ENCODE data around the gene CERK. TPM values are rescaled to one million over a fixed set of nuclear protein-coding genes. Genes with fewer than 3 reads are reported as not detected.

CERK gene
- total and polyA plus RNA-seq, 2 of the 13 experiments (the other 11 are each of a cell fraction or from before 2014, with no cell fraction given), result 40.3 to 41.9 TPM

DNA sequence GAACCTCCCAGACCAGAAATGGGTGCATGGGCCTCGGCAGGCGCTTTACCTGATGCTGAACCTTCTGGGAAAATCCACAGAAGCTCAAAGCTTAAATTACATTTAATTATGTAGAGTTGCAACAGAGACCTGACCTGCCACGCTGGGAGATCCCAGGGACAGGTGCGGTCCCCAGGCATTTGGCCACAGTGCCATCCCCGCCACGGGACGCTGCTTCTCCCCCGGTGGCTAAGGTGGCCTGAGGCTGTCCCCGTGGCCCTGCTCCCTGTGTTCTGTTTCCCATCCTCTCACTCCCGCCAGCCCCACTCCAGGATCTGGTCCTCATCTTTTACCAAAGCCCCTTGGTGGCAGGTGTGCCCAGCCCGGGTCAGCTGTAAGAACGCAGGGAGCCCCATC, 78.3 kb downstream of the CERK start:
- Histone ChIP-seq H3K27me3 (ENCODE audit: control insufficient read depth in 1 of 2, insufficient read depth in 2 of 2, low read length in 2 of 2) (no peaks in the 10 kb centered on the region; a peak in 1 of 5 replicates), H3K4me3 (replicated peaks in 1 of 3; ENCODE audit: insufficient read depth in 1 of 3, low read depth in 2 of 3, low read length in 3 of 3) (no peak overlapping the region; a peak in 1 of 6 replicates), H3K4me2 (ENCODE audit: low read depth, low read length) (no peak overlapping the region), H3K79me2 (ENCODE audit: insufficient read depth, low read length) (no peaks in the 10 kb centered on the region), H3K9me3 (ENCODE audit: low read length) (no peaks in the 10 kb centered on the region), H3K9ac (ENCODE audit: insufficient read depth, low read depth, low read length) (no peak overlapping the region), H2AFZ (ENCODE audit: low read length) (no peak overlapping the region), H3K27ac (ENCODE audit: extremely low read length, insufficient read depth, low read length) (peak overlapping the region; percentile 37), H3K4me1 (ENCODE audit: insufficient read depth, low read length) (peaks cover 38% of the 10 kb centered on the region), H3K36me3 (replicated peaks in 1 of 2; ENCODE audit: control insufficient read depth in 1 of 2, insufficient read depth in 2 of 2, low read length in 2 of 2) (peaks cover 1 to 2% of the 10 kb centered on the region in 2 experiments; a peak in 2 of 5 replicates), H4K20me1 (ENCODE audit: insufficient read depth, low read length) (no peaks in the 10 kb centered on the region; the same call in 1 of the 2 replicates)
- no peak for FAIRE-seq
- in situ Hi-C loops (cut with HindIII; ENCODE audit: extremely low pct_ligation_motif_present, low pct_unique_long_range_greater_than_20kb), result loop anchor here (25.0 kb wide), 1 partner anchor 97 kb away; no protein-coding TSS in a partner anchor
- no peak for ATAC-seq
- no TSS peak for BruUV-seq (replicated peaks)
- DNase-seq (ENCODE audit: low spot score), result no peak
- WGBS (ENCODE audit: low lambda C conversion rate), result 94% methylated on average over 9 of the region's 12 CpGs
- ChIA-PET POLR2A (no interaction called here), CTCF (ENCODE audit: low intra/inter-chr PET ratio, low total read pairs) (no interaction called here)
- intact Hi-C loops (cut with micrococcal nuclease; ENCODE audit: unreplicated experiment), result no loop called here
- TF ChIP-seq SP140L (CRISPR knock-in tag; IDR thresholded peaks at IDR 0.05; ENCODE audit: borderline replicate concordance), result no peak
- TF ChIP-seq PHF20 (CRISPR knock-in tag; IDR thresholded peaks at IDR 0.05), result no peak
- TF ChIP-seq RORA (CRISPR knock-in tag; IDR thresholded peaks at IDR 0.05), result no peak
- no peak for TF ChIP-seq FLYWCH1 (CRISPR knock-in tag; IDR thresholded peaks at IDR 0.05)
- TF ChIP-seq MED1 (CRISPR knock-in tag; IDR thresholded peaks at IDR 0.05), result no peak
- TF ChIP-seq TEAD2 (CRISPR knock-in tag; IDR thresholded peaks at IDR 0.05), result no peak
- TF ChIP-seq, protein P1, sequence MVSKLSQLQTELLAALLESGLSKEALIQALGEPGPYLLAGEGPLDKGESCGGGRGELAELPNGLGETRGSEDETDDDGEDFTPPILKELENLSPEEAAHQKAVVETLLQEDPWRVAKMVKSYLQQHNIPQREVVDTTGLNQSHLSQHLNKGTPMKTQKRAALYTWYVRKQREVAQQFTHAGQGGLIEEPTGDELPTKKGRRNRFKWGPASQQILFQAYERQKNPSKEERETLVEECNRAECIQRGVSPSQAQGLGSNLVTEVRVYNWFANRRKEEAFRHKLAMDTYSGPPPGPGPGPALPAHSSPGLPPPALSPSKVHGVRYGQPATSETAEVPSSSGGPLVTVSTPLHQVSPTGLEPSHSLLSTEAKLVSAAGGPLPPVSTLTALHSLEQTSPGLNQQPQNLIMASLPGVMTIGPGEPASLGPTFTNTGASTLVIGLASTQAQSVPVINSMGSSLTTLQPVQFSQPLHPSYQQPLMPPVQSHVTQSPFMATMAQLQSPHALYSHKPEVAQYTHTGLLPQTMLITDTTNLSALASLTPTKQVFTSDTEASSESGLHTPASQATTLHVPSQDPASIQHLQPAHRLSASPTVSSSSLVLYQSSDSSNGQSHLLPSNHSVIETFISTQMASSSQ (IDR thresholded peaks at IDR 0.05; ENCODE audit: low read depth), result no peak
- TF ChIP-seq, protein P1 (CRISPR knock-in tag; IDR thresholded peaks at IDR 0.05; ENCODE audit: borderline replicate concordance), result no peak
- TF ChIP-seq CENPX (CRISPR knock-in tag; IDR thresholded peaks at IDR 0.05), result no peak
- no peak for TF ChIP-seq NCOA1 (CRISPR knock-in tag; IDR thresholded peaks at IDR 0.05)
- no peak for TF ChIP-seq ZNF143 (CRISPR knock-in tag; IDR thresholded peaks at IDR 0.05)
- no peak for TF ChIP-seq NFKB2 (CRISPR knock-in tag; IDR thresholded peaks at IDR 0.05; ENCODE audit: borderline replicate concordance)
- TF ChIP-seq, protein P2, sequence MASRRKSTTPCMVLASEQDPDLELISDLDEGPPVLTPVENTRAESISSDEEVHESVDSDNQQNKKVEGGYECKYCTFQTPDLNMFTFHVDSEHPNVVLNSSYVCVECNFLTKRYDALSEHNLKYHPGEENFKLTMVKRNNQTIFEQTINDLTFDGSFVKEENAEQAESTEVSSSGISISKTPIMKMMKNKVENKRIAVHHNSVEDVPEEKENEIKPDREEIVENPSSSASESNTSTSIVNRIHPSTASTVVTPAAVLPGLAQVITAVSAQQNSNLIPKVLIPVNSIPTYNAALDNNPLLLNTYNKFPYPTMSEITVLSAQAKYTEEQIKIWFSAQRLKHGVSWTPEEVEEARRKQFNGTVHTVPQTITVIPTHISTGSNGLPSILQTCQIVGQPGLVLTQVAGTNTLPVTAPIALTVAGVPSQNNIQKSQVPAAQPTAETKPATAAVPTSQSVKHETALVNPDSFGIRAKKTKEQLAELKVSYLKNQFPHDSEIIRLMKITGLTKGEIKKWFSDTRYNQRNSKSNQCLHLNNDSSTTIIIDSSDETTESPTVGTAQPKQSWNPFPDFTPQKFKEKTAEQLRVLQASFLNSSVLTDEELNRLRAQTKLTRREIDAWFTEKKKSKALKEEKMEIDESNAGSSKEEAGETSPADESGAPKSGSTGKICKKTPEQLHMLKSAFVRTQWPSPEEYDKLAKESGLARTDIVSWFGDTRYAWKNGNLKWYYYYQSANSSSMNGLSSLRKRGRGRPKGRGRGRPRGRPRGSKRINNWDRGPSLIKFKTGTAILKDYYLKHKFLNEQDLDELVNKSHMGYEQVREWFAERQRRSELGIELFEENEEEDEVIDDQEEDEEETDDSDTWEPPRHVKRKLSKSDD (CRISPR knock-in tag; IDR thresholded peaks at IDR 0.05; ENCODE audit: low read depth), result no peak
- TF ChIP-seq, protein P3, sequence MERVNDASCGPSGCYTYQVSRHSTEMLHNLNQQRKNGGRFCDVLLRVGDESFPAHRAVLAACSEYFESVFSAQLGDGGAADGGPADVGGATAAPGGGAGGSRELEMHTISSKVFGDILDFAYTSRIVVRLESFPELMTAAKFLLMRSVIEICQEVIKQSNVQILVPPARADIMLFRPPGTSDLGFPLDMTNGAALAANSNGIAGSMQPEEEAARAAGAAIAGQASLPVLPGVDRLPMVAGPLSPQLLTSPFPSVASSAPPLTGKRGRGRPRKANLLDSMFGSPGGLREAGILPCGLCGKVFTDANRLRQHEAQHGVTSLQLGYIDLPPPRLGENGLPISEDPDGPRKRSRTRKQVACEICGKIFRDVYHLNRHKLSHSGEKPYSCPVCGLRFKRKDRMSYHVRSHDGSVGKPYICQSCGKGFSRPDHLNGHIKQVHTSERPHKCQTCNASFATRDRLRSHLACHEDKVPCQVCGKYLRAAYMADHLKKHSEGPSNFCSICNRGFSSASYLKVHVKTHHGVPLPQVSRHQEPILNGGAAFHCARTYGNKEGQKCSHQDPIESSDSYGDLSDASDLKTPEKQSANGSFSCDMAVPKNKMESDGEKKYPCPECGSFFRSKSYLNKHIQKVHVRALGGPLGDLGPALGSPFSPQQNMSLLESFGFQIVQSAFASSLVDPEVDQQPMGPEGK (CRISPR knock-in tag; IDR thresholded peaks at IDR 0.05), result no peak
- TF ChIP-seq FOXO1 (CRISPR knock-in tag; IDR thresholded peaks at IDR 0.05), result no peak
- TF ChIP-seq, protein P4, sequence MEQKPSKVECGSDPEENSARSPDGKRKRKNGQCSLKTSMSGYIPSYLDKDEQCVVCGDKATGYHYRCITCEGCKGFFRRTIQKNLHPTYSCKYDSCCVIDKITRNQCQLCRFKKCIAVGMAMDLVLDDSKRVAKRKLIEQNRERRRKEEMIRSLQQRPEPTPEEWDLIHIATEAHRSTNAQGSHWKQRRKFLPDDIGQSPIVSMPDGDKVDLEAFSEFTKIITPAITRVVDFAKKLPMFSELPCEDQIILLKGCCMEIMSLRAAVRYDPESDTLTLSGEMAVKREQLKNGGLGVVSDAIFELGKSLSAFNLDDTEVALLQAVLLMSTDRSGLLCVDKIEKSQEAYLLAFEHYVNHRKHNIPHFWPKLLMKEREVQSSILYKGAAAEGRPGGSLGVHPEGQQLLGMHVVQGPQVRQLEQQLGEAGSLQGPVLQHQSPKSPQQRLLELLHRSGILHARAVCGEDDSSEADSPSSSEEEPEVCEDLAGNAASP (CRISPR knock-in tag; IDR thresholded peaks at IDR 0.05; ENCODE audit: borderline replicate concordance), result no peak

Data from HepG2 (cell line).